SW 1271 (cell line): ENCODE data around the gene CYP2W1.
"Not testable (repeated sequence)": the region's sequence is repeated elsewhere in the genome, so short reads cannot be mapped to it uniquely, and the experiment has no call there.

Experiments
- DNase-seq, 2 experiments: peaks; one replicate each; lab custom pipeline; 2025; lab: John Stamatoyannopoulos, UW

Gene CYP2W1

DNA sequence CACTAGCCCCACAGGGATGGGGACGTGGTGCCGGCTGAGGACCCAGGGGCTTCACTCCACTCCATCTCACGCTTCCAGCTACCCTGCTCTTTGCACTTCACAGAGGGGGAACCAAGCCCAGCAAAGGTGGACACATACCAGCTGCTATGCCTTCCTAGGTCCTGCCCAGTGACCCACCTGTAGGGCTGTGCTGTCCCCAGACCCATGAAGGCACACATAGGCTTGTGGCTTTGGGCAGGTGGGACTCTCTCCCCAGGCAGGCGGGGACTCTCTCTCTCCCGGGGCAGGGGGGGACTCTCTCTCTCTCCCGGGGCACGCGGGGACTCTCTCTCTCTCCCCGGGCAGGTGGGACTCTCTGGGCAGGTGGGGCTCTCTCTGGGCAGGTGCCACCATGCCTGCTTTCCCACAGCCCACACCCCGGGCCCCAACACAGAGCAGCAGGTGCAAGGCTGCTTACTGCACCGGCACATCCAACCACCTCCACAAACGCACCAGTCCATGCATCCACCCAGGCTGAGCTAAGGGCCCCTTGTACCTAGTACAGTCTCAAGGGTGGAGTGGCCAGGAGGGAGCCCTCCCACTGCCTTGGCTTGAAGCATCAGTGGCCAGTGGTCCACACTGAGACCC, 47.6 kb downstream of the CYP2W1 start:
- no peak for DNase-seq

DNA sequence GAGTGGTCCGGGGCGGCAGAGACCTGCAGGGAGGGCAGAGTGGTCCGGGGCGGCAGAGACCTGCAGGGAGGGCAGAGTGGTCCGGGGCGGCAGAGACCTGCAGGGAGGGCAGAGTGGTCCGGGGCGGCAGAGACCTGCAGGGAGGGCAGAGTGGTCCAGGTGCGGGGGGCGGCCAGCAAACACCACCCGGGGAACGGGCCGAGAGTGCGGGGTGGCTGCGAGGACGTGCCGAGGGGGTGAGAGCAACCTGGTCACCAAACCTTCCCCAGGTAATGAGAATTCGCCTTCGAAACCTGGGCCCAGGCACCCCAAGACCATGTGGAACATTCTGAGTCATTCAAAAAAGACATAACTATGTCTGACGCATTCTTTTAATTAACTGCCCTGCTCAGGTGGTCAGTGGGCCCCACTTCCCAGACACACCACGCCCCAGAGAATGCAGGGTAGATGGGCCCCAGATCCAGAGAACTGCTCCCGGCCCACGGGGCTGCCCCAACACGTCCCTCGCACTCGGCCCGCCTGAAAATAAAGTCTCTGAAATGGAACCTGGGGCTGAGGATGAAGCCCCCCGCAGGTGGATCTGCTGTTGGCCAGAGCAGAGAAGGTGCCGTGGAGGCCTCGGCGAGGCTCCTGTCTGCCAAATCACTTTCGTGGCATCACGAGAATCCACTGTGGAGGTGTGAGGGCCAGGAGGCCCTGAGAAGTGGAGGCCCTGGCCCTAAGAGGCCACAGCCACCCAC, 48.9 kb downstream of the CYP2W1 start:
- no peak for DNase-seq

- DNase-seq, result no peak
Observed at GRCh38 chr7:1032536-1033181, 49.7 kb downstream of the CYP2W1 start.

- no peak for DNase-seq
Observed at GRCh38 chr7:1033546-1034145, 50.7 kb downstream of the CYP2W1 start.

DNA sequence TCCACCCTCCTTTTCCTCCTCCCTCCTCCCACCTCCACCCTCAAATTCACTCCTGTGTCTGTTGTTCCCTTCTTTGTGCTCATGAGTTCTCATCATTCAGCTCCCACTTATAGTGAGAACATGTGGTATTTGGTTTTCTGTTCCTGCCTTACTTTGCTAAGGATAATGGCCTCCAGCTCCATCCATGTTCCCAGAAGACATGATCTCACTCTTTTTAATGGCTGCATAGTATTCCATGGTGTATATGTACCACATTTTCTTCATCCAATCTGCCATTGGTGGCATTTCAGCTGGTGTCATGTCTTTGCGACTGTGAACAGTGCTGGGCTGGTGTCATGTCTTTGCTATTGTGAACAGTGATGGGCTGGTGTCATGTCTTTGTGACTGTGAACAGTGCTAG, 51.8 kb downstream of the CYP2W1 start:
- not testable (repeated sequence) for DNase-seq

DNA sequence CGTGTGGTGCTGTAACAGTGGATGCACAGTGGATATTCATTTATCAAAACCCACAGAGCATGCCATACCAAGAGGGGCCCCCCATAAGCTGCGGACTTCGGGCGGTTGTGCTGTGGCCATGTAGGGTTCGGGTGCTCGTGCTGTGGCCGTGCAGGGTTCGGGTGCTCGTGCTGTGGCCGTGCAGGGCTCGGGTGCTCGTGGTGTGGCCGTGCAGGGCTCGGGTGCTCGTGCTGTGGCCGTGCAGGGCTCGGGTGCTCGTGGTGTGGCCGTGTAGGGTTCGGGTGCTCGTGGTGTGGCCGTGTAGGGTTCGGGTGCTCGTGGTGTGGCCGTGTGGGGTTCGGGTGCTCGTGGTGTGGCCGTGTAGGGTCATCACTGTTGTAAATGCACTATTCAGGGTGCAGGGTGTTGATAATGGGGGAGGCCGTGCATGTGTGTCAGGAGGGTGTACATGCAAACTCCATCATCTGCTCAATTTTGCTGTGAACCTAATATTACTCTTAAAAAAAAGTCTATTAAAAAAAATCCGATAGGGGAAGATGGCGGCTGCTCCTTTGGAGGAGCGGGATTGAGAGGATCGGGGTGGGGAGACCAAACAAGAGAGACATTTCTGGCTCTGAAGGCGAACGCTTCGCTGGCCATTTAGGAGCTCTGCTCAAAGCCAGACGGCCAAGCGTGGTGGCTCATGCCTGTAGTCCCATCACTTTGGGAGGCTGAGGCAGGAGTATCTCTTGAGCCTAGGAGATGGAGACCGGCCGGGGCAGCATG, 53.4 kb downstream of the CYP2W1 start:
- DNase-seq, result not testable (repeated sequence)
